Panc1 (cell line): ENCODE results near the gene IL16.

Experiments used
- CTCF ChIP-seq: fragments of 450-650 bp; IDR thresholded peaks from 2 replicates; pipeline ENCODE4 v1.5.1; 2017; ENCODE audit warnings: mild to moderate bottlenecking
- TCF7L2 ChIP-seq: IDR thresholded peaks from 2 replicates; pipeline ENCODE4 v1.6.1; 2011; ENCODE audit warnings: mild to moderate bottlenecking, low read depth, low read length, inconsistent platforms

GRCh38 chr15:81281456-81281735 lies 84.7 kb downstream of the IL16 start:
- no peak for TF ChIP-seq CTCF
- no peak for TF ChIP-seq TCF7L2
